Progenitor cell of endocrine pancreas (in vitro differentiated cells): Measurements from ENCODE around the gene SIDT2. TPM values are rescaled to one million over a fixed set of nuclear protein-coding genes. Genes with fewer than 3 reads are reported as not detected.

ENCODE experiments used
- DNase-seq: peaks from one replicate; pipeline ENCODE4 v3.0.0; 2021; ENCODE audit warnings: low spot score; ENCODE audit not compliant: unreplicated experiment
- H3K27ac Mint-ChIP-seq: 2 replicates; pipeline ENCODE4 v1.8.0; 2021; ENCODE audit warnings: mild to moderate bottlenecking, moderate library complexity, mixed read lengths
- H3K27me3 Mint-ChIP-seq: 2 replicates; pipeline ENCODE4 v1.8.0; 2021; ENCODE audit warnings: mixed read lengths
- H3K36me3 Mint-ChIP-seq: 2 replicates; pipeline ENCODE4 v1.8.0; 2022; ENCODE audit warnings: mixed read lengths; ENCODE audit not compliant: insufficient read depth
- H3K4me1 Mint-ChIP-seq: 2 replicates; pipeline ENCODE4 v1.8.0; 2021; ENCODE audit warnings: low read depth, mixed read lengths
- H3K4me3 Mint-ChIP-seq: 2 replicates; pipeline ENCODE4 v1.8.0; 2021; ENCODE audit warnings: low read depth, mild to moderate bottlenecking, moderate library complexity, mixed read lengths
- H3K9me3 Mint-ChIP-seq: 2 replicates; pipeline ENCODE4 v1.8.0; 2021; ENCODE audit warnings: low read depth, mixed read lengths
- total RNA-seq: library from RNA; stranded (reverse); gene quantifications from 2 replicates; pipeline ENCODE4 v1.2.1, GENCODE V29; 2021
- TF ChIP-seq, protein P1 (sequence below): fragments of 200-600 bp; sonication (generic); IDR thresholded peaks from one replicate; pipeline ENCODE4 v1.5.0; 2021; ENCODE audit warnings: antibody characterized with exemption, mild to moderate bottlenecking; ENCODE audit not compliant: unreplicated experiment

SIDT2 gene
- total RNA-seq, 1 donor from 2014 or later = 44.7 TPM

DNA sequence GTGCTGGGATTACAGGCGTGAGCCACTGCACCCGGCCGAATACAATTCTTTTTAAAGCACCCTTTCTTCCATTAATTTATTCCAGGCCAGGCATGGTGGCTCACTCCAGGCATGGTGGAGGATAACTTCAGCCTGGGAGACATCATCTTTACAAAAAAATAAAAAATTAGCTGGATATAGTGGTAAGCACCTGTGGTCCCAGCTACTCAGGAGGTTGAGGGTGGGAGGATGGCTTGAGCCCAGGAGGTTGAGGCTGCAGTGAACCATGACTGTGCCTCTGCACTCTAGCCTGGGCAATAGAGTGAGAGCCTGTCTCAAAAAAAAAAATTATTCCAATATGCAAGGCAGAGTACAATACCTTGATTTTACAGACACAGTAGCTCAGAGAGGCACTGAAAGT lies 32.1 kb downstream of the SIDT2 start:
- DNase-seq = no peak
- Mint-ChIP-seq H3K27me3 (no peaks in the 10 kb centered on the region), H3K9me3 (no peaks in the 10 kb centered on the region), H3K36me3 (peaks cover 15% of the 10 kb centered on the region), H3K27ac (no peak overlapping the region), H3K4me3 (no peak overlapping the region), H3K4me1 (no peaks in the 10 kb centered on the region)
- TF ChIP-seq, protein P1, sequence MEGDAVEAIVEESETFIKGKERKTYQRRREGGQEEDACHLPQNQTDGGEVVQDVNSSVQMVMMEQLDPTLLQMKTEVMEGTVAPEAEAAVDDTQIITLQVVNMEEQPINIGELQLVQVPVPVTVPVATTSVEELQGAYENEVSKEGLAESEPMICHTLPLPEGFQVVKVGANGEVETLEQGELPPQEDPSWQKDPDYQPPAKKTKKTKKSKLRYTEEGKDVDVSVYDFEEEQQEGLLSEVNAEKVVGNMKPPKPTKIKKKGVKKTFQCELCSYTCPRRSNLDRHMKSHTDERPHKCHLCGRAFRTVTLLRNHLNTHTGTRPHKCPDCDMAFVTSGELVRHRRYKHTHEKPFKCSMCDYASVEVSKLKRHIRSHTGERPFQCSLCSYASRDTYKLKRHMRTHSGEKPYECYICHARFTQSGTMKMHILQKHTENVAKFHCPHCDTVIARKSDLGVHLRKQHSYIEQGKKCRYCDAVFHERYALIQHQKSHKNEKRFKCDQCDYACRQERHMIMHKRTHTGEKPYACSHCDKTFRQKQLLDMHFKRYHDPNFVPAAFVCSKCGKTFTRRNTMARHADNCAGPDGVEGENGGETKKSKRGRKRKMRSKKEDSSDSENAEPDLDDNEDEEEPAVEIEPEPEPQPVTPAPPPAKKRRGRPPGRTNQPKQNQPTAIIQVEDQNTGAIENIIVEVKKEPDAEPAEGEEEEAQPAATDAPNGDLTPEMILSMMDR = no peak

DNA sequence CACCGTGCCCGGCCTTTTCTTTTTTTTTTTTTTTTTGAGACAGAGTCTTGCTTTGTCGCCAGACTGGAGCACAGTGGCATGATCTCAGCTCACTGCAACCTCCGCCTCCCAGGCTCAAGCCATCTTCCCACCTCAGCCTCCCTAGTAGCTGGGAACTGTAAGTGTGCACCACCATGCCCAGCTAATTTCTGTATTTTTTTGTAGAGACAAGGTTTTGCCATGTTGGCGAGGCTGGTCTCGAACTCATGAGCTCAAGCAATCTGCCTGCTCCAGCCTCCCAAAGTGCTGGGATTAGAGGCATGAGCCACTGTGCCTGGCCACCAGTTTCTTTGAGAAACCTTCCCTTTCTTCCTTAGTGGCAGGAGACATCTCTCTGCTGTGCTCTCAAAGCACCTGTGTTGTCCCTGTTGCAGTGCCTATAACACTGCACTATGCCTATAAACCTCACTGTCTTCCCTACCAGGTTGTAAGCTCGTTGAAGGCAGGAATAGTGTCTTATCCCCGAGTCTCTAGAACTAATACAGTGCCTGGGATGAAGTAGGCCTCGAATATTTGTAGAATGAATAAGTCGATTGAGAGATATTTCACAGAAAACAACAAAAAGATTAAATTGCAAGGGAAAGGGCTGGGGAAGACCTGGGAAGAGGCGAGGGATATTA lies 34.3 kb downstream of the SIDT2 start:
- no peaks in the 10 kb centered on the region for H3K27me3 Mint-ChIP-seq
- peaks cover 19% of the 10 kb centered on the region for H3K36me3 Mint-ChIP-seq
- no peak overlapping the region for H3K27ac Mint-ChIP-seq
- no peak overlapping the region for H3K4me3 Mint-ChIP-seq
- TF ChIP-seq, protein P1 = no peak
- H3K9me3 Mint-ChIP-seq = no peaks in the 10 kb centered on the region
- DNase-seq = no peak
- H3K4me1 Mint-ChIP-seq = no peaks in the 10 kb centered on the region

DNA sequence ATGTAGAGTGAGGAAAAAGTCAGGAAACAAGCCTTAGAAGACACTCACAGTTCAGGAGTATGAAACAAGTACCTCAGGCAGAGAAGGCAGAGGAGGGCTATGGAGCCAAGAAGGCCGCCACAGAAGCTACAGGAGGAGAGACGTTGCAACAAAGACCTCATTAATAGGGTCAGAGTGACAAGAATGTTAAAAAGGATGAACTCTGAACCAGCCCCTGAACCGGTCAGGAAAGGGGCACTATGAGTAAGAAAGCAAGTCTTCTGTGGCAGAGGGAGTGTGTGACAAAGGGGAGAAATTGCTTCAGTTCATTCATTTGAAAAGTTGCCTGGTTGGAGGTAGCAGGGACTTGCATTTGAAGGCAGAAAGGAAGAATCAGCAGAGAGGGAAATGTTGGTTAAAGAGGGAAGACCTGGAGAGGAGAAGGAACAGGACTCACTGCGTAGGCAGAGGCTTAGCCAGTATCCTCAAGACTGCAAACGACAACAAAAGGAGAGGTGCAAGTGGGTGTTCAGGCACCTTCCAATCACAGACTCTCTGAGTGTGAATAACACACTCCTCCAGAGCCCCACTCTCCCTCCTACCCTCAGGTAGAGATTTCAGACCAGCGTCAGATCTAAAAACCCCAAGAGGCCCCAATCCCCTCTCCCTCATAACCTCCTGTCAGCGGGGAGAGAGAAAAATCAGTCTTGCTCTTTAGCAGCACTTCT lies 36.0 kb downstream of the SIDT2 start:
- Mint-ChIP-seq H3K27ac (no peak overlapping the region), H3K9me3 (no peaks in the 10 kb centered on the region), H3K4me1 (no peaks in the 10 kb centered on the region), H3K27me3 (no peaks in the 10 kb centered on the region), H3K36me3 (peaks cover 20% of the 10 kb centered on the region), H3K4me3 (no peak overlapping the region)
- DNase-seq = no peak
- TF ChIP-seq, protein P1 = no peak

DNA sequence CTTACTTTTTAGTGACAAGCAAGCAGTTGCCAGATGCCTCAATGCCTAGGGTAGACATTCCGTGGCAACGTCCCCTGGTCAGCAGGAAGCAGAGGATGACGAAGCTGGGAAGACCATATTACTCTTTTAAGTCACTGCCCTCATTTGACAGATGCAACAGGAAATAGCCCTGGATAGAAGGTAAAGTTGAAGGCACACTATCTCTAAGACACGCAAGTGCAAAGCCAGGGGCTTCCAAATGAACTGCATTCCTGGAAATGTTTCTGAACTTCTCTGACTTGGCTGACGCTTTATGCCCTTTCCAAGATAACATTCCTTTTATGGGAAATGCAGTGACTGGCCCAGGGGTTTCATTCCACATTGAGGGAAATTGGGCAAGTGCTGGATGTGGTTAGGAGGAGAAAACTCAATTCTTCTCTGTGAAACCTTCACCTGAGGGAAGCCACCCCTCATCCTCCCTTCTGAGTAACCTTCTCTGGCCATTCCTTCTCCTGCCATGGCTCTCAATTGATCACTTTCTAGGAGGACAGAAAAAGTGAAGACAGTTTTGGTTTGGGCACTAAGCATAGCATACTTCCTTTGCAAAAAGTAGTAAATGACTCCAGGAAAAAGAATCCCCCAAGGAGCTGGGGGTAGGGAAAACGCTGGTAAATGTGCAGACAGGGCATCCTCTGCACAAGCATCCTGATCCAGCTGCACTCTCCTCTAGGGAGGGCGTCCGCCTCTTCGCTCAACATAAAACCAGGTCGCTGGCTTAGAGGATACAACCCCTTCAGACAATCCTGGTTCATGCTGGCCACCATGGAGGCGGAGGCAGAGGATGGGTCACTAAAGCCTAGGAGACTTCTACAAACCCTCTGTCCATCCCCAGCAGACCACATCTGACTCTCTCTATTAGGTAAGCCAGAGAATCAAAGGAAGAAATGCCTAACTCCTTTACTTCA lies 38.9 kb downstream of the SIDT2 start:
- TF ChIP-seq, protein P1 = no peak
- Mint-ChIP-seq H3K27me3 (no peaks in the 10 kb centered on the region), H3K4me3 (no peak overlapping the region), H3K9me3 (no peaks in the 10 kb centered on the region), H3K27ac (no peak overlapping the region), H3K4me1 (no peaks in the 10 kb centered on the region), H3K36me3 (peaks cover 15% of the 10 kb centered on the region)
- no peak for DNase-seq
